ENCODE results near the gene COL6A3. TPM values are rescaled to one million over a fixed set of nuclear protein-coding genes. Genes with fewer than 3 reads are reported as not detected.

Gene COL6A3
- total RNA-seq, 1 experiment from 2014 or later, result 45.0 TPM

- ChIA-PET CTCF (no interaction called here), POLR2A (ENCODE audit: unreplicated experiment) (no interaction called here)
- Histone ChIP-seq H3K4me1 (ENCODE audit: insufficient read depth, low read length) (no peaks in the 10 kb centered on the region), H3K27ac (ENCODE audit: low read length) (no peak overlapping the region), H3K79me2 (ENCODE audit: low read length) (no peaks in the 10 kb centered on the region), H3K9ac (ENCODE audit: low read length) (no peak overlapping the region), H2AFZ (ENCODE audit: low read length) (no peak overlapping the region), H3K9me2 (replicated peaks; ENCODE audit: low read length) (no peaks in the 10 kb centered on the region), H3K9me3 (ENCODE audit: low read length) (no peaks in the 10 kb centered on the region), H4K20me1 (ENCODE audit: low read length) (no peaks in the 10 kb centered on the region), H3K36me3 (ENCODE audit: low read depth, low read length) (no peaks in the 10 kb centered on the region), H3F3A (ENCODE audit: low read length, unreplicated experiment) (no peaks in the 10 kb centered on the region), H3K4me2 (ENCODE audit: low read length) (no peak overlapping the region), H3K27me3 (ENCODE audit: low read length) (no peaks in the 10 kb centered on the region), H3K4me3 (ENCODE audit: low read length) (no peak overlapping the region)
- no TSS peak for BruUV-seq (replicated peaks)
- intact Hi-C loops (cut with micrococcal nuclease), result no loop called here
- ATAC-seq, result no peak
- TF ChIP-seq EZH2phosphoT487 (IDR thresholded peaks at IDR 0.05; ENCODE audit: borderline replicate concordance, low read length) (no peak), EZH2 (IDR thresholded peaks at IDR 0.05; ENCODE audit: low read length, unreplicated experiment) (no peak)
- TF ChIP-seq, protein P1, sequence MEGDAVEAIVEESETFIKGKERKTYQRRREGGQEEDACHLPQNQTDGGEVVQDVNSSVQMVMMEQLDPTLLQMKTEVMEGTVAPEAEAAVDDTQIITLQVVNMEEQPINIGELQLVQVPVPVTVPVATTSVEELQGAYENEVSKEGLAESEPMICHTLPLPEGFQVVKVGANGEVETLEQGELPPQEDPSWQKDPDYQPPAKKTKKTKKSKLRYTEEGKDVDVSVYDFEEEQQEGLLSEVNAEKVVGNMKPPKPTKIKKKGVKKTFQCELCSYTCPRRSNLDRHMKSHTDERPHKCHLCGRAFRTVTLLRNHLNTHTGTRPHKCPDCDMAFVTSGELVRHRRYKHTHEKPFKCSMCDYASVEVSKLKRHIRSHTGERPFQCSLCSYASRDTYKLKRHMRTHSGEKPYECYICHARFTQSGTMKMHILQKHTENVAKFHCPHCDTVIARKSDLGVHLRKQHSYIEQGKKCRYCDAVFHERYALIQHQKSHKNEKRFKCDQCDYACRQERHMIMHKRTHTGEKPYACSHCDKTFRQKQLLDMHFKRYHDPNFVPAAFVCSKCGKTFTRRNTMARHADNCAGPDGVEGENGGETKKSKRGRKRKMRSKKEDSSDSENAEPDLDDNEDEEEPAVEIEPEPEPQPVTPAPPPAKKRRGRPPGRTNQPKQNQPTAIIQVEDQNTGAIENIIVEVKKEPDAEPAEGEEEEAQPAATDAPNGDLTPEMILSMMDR (conservative IDR thresholded peaks at IDR 0.05; ENCODE audit: low read depth, low read length), result no peak
- no peak for DNase-seq
Measured at GRCh38 chr2:237350597-237350996, 63.4 kb downstream of the COL6A3 start.

GRCh38 chr2:237350070-237350469, 63.9 kb downstream of the COL6A3 start:
- Histone ChIP-seq H3K4me2 (ENCODE audit: low read length) (no peak overlapping the region), H3K27ac (ENCODE audit: low read length) (no peak overlapping the region), H3F3A (ENCODE audit: low read length, unreplicated experiment) (no peaks in the 10 kb centered on the region), H3K36me3 (ENCODE audit: low read depth, low read length) (no peaks in the 10 kb centered on the region), H2AFZ (ENCODE audit: low read length) (no peak overlapping the region), H3K79me2 (ENCODE audit: low read length) (no peaks in the 10 kb centered on the region), H3K4me1 (ENCODE audit: insufficient read depth, low read length) (no peaks in the 10 kb centered on the region), H3K27me3 (ENCODE audit: low read length) (no peaks in the 10 kb centered on the region), H4K20me1 (ENCODE audit: low read length) (no peaks in the 10 kb centered on the region), H3K4me3 (ENCODE audit: low read length) (no peak overlapping the region), H3K9ac (ENCODE audit: low read length) (no peak overlapping the region), H3K9me2 (replicated peaks; ENCODE audit: low read length) (no peaks in the 10 kb centered on the region), H3K9me3 (ENCODE audit: low read length) (no peaks in the 10 kb centered on the region)
- ChIA-PET CTCF (no interaction called here), POLR2A (ENCODE audit: unreplicated experiment) (no interaction called here)
- intact Hi-C loops (cut with micrococcal nuclease), result no loop called here
- ATAC-seq (no peak), DNase-seq (no peak)
- BruUV-seq (replicated peaks), result no TSS peak
- TF ChIP-seq, protein P1 (conservative IDR thresholded peaks at IDR 0.05; ENCODE audit: low read depth, low read length), result no peak
- TF ChIP-seq EZH2phosphoT487 (IDR thresholded peaks at IDR 0.05; ENCODE audit: borderline replicate concordance, low read length) (no peak), EZH2 (IDR thresholded peaks at IDR 0.05; ENCODE audit: low read length, unreplicated experiment) (no peak)

- CTCF ChIA-PET, result no interaction called here
- H3K27me3 ChIP-seq (ENCODE audit: low read length), result no peaks in the 10 kb centered on the region
Measured at GRCh38 chr2:237348281-237348865, 65.6 kb downstream of the COL6A3 start.

More at GRCh38 chr2:237348281-237348865, 65.6 kb downstream of the COL6A3 start:
- intact Hi-C loops (cut with micrococcal nuclease), result no loop called here
- POLR2A ChIA-PET (ENCODE audit: unreplicated experiment), result no interaction called here
- no peaks in the 10 kb centered on the region for H4K20me1 ChIP-seq (ENCODE audit: low read length)
- H2AFZ ChIP-seq (ENCODE audit: low read length), result no peak overlapping the region
- TF ChIP-seq EZH2phosphoT487 (IDR thresholded peaks at IDR 0.05; ENCODE audit: borderline replicate concordance, low read length) (no peak), EZH2 (IDR thresholded peaks at IDR 0.05; ENCODE audit: low read length, unreplicated experiment) (no peak)
- TF ChIP-seq, protein P1 (conservative IDR thresholded peaks at IDR 0.05; ENCODE audit: low read depth, low read length), result no peak
- H3F3A ChIP-seq (ENCODE audit: low read length, unreplicated experiment), result no peaks in the 10 kb centered on the region
- H3K9me3 ChIP-seq (ENCODE audit: low read length), result no peaks in the 10 kb centered on the region
- H3K27ac ChIP-seq (ENCODE audit: low read length), result no peak overlapping the region
- no peaks in the 10 kb centered on the region for H3K36me3 ChIP-seq (ENCODE audit: low read depth, low read length)
- no TSS peak for BruUV-seq (replicated peaks)
- no peaks in the 10 kb centered on the region for H3K4me1 ChIP-seq (ENCODE audit: insufficient read depth, low read length)
- no peak for DNase-seq
- H3K79me2 ChIP-seq (ENCODE audit: low read length), result no peaks in the 10 kb centered on the region
- no peak overlapping the region for H3K4me2 ChIP-seq (ENCODE audit: low read length)
- no peak overlapping the region for H3K9ac ChIP-seq (ENCODE audit: low read length)
- ATAC-seq, result no peak
- no peaks in the 10 kb centered on the region for H3K9me2 ChIP-seq (replicated peaks; ENCODE audit: low read length)
- H3K4me3 ChIP-seq (ENCODE audit: low read length), result no peak overlapping the region

Data from PC-3 (cell line).